SU-DHL-6 (cell line): ENCODE results near the gene RTP1.

Experiments
- H2AFZ ChIP-seq: fragments of 200-600 bp; sonication (generic); 2 replicates; pipeline ENCODE4 v1.6.1; 2014; ENCODE audit warnings: low read depth, mild to moderate bottlenecking, moderate library complexity, mixed read lengths, antibody characterized with exemption, low read length; ENCODE audit not compliant: severe bottlenecking
- H3F3A ChIP-seq: fragments of 200-600 bp; shearing (Covaris generic); 2 replicates; pipeline ENCODE4 v1.6.0; 2016; ENCODE audit warnings: antibody characterized with exemption, mild to moderate bottlenecking; ENCODE audit not compliant: insufficient read depth
- H3K27ac ChIP-seq: fragments of 200-600 bp; sonication (generic); 2 replicates; pipeline ENCODE4 v1.5.1; 2016; ENCODE audit warnings: low read depth, mild to moderate bottlenecking, low read length, moderate library complexity, mixed read lengths
- H3K27me3 ChIP-seq: fragments of 200-600 bp; sonication (generic), shearing (Covaris generic); 2 replicates; pipeline ENCODE4 v1.6.0; 2014; ENCODE audit warnings: mild to moderate bottlenecking, low read length
- H3K36me3 ChIP-seq: fragments of 200-600 bp; sonication (generic); 2 replicates; pipeline ENCODE4 v1.6.1; 2014; ENCODE audit warnings: mild to moderate bottlenecking, low read length, mixed read lengths
- H3K4me2 ChIP-seq: fragments of 300-600, 200-600 bp; shearing (Covaris generic), sonication (generic); 2 replicates; pipeline ENCODE4 v1.6.0; 2014; ENCODE audit warnings: low read length, low read depth, mild to moderate bottlenecking; ENCODE audit not compliant: poor library complexity, severe bottlenecking
- H3K4me3 ChIP-seq: fragments of 200-600 bp; sonication (generic); 2 replicates; pipeline ENCODE4 v1.5.1; 2014; ENCODE audit warnings: antibody characterized with exemption, low read length, mild to moderate bottlenecking, mixed read lengths; ENCODE audit not compliant: insufficient read depth, poor library complexity, severe bottlenecking
- H3K79me2 ChIP-seq: fragments of 200-600 bp; sonication (generic); 2 replicates; pipeline ENCODE4 v1.6.1; 2014; ENCODE audit warnings: mild to moderate bottlenecking, low read length, moderate library complexity; ENCODE audit not compliant: insufficient read depth
- H3K9ac ChIP-seq: fragments of 200-600 bp; sonication (generic); 2 replicates; pipeline ENCODE4 v1.7.0; 2014; ENCODE audit warnings: mild to moderate bottlenecking, low read length
- H3K9me2 ChIP-seq: fragments of 200-600 bp; sonication (generic); replicated peaks from 2 replicates; pipeline ENCODE4 v1.6.1; 2014; ENCODE audit warnings: low read length; ENCODE audit not compliant: insufficient read depth
- H3K9me3 ChIP-seq: fragments of 200-600 bp; sonication (generic); 2 replicates; pipeline ENCODE4 v1.6.1; 2014; ENCODE audit warnings: low read length, mixed read lengths; ENCODE audit not compliant: insufficient read depth
- H4K20me1 ChIP-seq: fragments of 200-600 bp; sonication (generic); 2 replicates; pipeline ENCODE4 v1.6.1; 2014; ENCODE audit warnings: low read depth, mild to moderate bottlenecking, antibody characterized with exemption, low read length, moderate library complexity, mixed read lengths
- CTCF ChIP-seq: fragments of 200-600 bp; sonication (generic); IDR thresholded peaks from one replicate; pipeline ENCODE4 v1.5.1; 2017; ENCODE audit warnings: antibody characterized with exemption, mild to moderate bottlenecking, low read length, moderate library complexity; ENCODE audit not compliant: insufficient read depth, poor library complexity, severe bottlenecking
- EZH2phosphoT487 ChIP-seq: fragments of 200-600 bp; sonication (generic), shearing (Covaris generic); conservative IDR thresholded peaks from 2 replicates; pipeline ENCODE4 v1.6.1; 2018; ENCODE audit warnings: mild to moderate bottlenecking, antibody characterized with exemption, low read length, moderate library complexity, mixed read lengths

Gene RTP1

GRCh38 chr3:187197335-187197649 is at the start of gene RTP1:
Gene RTP1, plus strand, starts transcription at chr3:187197486. Its CDS starts 30 bp downstream, at chr3:187197516.
- Histone ChIP-seq H3K36me3 (no peaks in the 10 kb centered on the region), H3K9ac (no peak within 1 kb of the TSS), H3K27ac (no peak within 1 kb of the TSS), H3K9me3 (no peaks in the 10 kb centered on the region), H3K9me2 (no peaks in the 10 kb centered on the region), H3F3A (no peaks in the 10 kb centered on the region), H2AFZ (no peak within 1 kb of the TSS), H3K4me2 (no peak within 1 kb of the TSS), H3K79me2 (no peaks in the 10 kb centered on the region), H3K4me3 (no peak within 1 kb of the TSS), H4K20me1 (no peaks in the 10 kb centered on the region), H3K27me3 (no peaks in the 10 kb centered on the region)
- TF ChIP-seq CTCF (no peak), EZH2phosphoT487 (no peak)

- H3K9me3 ChIP-seq: peaks cover 16% of the 10 kb centered on the region
- no peaks in the 10 kb centered on the region for H3K79me2 ChIP-seq
- no peaks in the 10 kb centered on the region for H4K20me1 ChIP-seq
- H3K4me2 ChIP-seq: no peak overlapping the region
- no peaks in the 10 kb centered on the region for H3K9me2 ChIP-seq
- H3K9ac ChIP-seq: no peak overlapping the region
- no peaks in the 10 kb centered on the region for H3K27me3 ChIP-seq
- no peaks in the 10 kb centered on the region for H3F3A ChIP-seq
- H3K27ac ChIP-seq: no peak overlapping the region
- H3K4me3 ChIP-seq: no peak overlapping the region
- no peak for TF ChIP-seq CTCF
- no peak for TF ChIP-seq EZH2phosphoT487
- H2AFZ ChIP-seq: peak overlapping the region; percentile 36
- H3K36me3 ChIP-seq: no peaks in the 10 kb centered on the region
Observed at GRCh38 chr3:187150186-187150585, 47.1 kb upstream of the RTP1 start.

- no peak overlapping the region for H3K4me2 ChIP-seq
- H3K79me2 ChIP-seq: no peaks in the 10 kb centered on the region
- H2AFZ ChIP-seq: peak overlapping the region; percentile 36
- TF ChIP-seq EZH2phosphoT487 (no peak), CTCF (peak; percentile 78)
- H4K20me1 ChIP-seq: no peaks in the 10 kb centered on the region
- peaks cover 12% of the 10 kb centered on the region for H3K9me3 ChIP-seq
- no peak overlapping the region for H3K27ac ChIP-seq
- H3K36me3 ChIP-seq: no peaks in the 10 kb centered on the region
- no peaks in the 10 kb centered on the region for H3K9me2 ChIP-seq
- no peak overlapping the region for H3K9ac ChIP-seq
- H3F3A ChIP-seq: no peaks in the 10 kb centered on the region
- no peak overlapping the region for H3K4me3 ChIP-seq
- H3K27me3 ChIP-seq: no peaks in the 10 kb centered on the region
Observed at GRCh38 chr3:187150599-187150998, 46.7 kb upstream of the RTP1 start.

- H3K27ac ChIP-seq: no peak overlapping the region
Observed at GRCh38 chr3:187161556-187161955, 35.7 kb upstream of the RTP1 start.

More at GRCh38 chr3:187161556-187161955, 35.7 kb upstream of the RTP1 start:
- H3K36me3 ChIP-seq: no peaks in the 10 kb centered on the region
- H3F3A ChIP-seq: no peaks in the 10 kb centered on the region
- H3K9me3 ChIP-seq: no peaks in the 10 kb centered on the region
- H3K4me3 ChIP-seq: no peak overlapping the region
- TF ChIP-seq CTCF (no peak), EZH2phosphoT487 (no peak)
- no peaks in the 10 kb centered on the region for H3K27me3 ChIP-seq
- no peaks in the 10 kb centered on the region for H4K20me1 ChIP-seq
- H3K4me2 ChIP-seq: no peak overlapping the region
- no peaks in the 10 kb centered on the region for H3K79me2 ChIP-seq
- H2AFZ ChIP-seq: no peak overlapping the region
- no peaks in the 10 kb centered on the region for H3K9me2 ChIP-seq
- H3K9ac ChIP-seq: no peak overlapping the region
